Progenitor cell of endocrine pancreas (in vitro differentiated cells): ENCODE results near the gene GRP. TPM values are rescaled to one million over a fixed set of nuclear protein-coding genes. Genes with fewer than 3 reads are reported as not detected.

Source experiments
- DNase-seq: peaks from one replicate; pipeline ENCODE4 v3.0.0; 2021; ENCODE audit warnings: low spot score; ENCODE audit not compliant: unreplicated experiment
- H3K27ac Mint-ChIP-seq: 2 replicates; pipeline ENCODE4 v1.8.0; 2021; ENCODE audit warnings: mild to moderate bottlenecking, moderate library complexity, mixed read lengths
- H3K27me3 Mint-ChIP-seq: 2 replicates; pipeline ENCODE4 v1.8.0; 2021; ENCODE audit warnings: mixed read lengths
- H3K36me3 Mint-ChIP-seq: 2 replicates; pipeline ENCODE4 v1.8.0; 2022; ENCODE audit warnings: mixed read lengths; ENCODE audit not compliant: insufficient read depth
- H3K4me1 Mint-ChIP-seq: 2 replicates; pipeline ENCODE4 v1.8.0; 2021; ENCODE audit warnings: low read depth, mixed read lengths
- H3K4me3 Mint-ChIP-seq: 2 replicates; pipeline ENCODE4 v1.8.0; 2021; ENCODE audit warnings: low read depth, mild to moderate bottlenecking, moderate library complexity, mixed read lengths
- H3K9me3 Mint-ChIP-seq: 2 replicates; pipeline ENCODE4 v1.8.0; 2021; ENCODE audit warnings: low read depth, mixed read lengths
- CTCF ChIP-seq: fragments of 200-600 bp; sonication (generic); IDR thresholded peaks from one replicate; pipeline ENCODE4 v1.5.0; 2021; ENCODE audit warnings: antibody characterized with exemption, mild to moderate bottlenecking; ENCODE audit not compliant: unreplicated experiment
- total RNA-seq: library from RNA; stranded (reverse); gene quantifications from 2 replicates; pipeline ENCODE4 v1.2.1, GENCODE V29; 2021

Gene GRP
- total RNA-seq, 1 donor from 2014 or later = not detected

- Mint-ChIP-seq H3K27ac (no peak overlapping the region), H3K9me3 (no peaks in the 10 kb centered on the region), H3K27me3 (peaks cover 94% of the 10 kb centered on the region), H3K36me3 (no peaks in the 10 kb centered on the region), H3K4me3 (no peak overlapping the region), H3K4me1 (peaks cover 12% of the 10 kb centered on the region)
- TF ChIP-seq CTCF = no peak
- DNase-seq = no peak
Measured at GRCh38 chr18:59222341-59222740, 2.4 kb downstream of the GRP start.

GRCh38 chr18:59228351-59228750 is 8.4 kb downstream of the GRP start:
- TF ChIP-seq CTCF = no peak
- no peaks in the 10 kb centered on the region for H3K36me3 Mint-ChIP-seq
- no peaks in the 10 kb centered on the region for H3K4me1 Mint-ChIP-seq
- H3K9me3 Mint-ChIP-seq = no peaks in the 10 kb centered on the region
- H3K4me3 Mint-ChIP-seq = no peak overlapping the region
- H3K27ac Mint-ChIP-seq = no peak overlapping the region
- peaks cover 79% of the 10 kb centered on the region for H3K27me3 Mint-ChIP-seq
- DNase-seq = no peak

GRCh38 chr18:59229191-59229590 is 9.2 kb downstream of the GRP start:
- H3K4me3 Mint-ChIP-seq = no peak overlapping the region
- H3K9me3 Mint-ChIP-seq = no peaks in the 10 kb centered on the region
- no peak for TF ChIP-seq CTCF
- DNase-seq = no peak
- no peaks in the 10 kb centered on the region for H3K4me1 Mint-ChIP-seq
- no peak overlapping the region for H3K27ac Mint-ChIP-seq
- peaks cover 71% of the 10 kb centered on the region for H3K27me3 Mint-ChIP-seq
- no peaks in the 10 kb centered on the region for H3K36me3 Mint-ChIP-seq

- H3K36me3 Mint-ChIP-seq = no peaks in the 10 kb centered on the region
- no peak overlapping the region for H3K4me3 Mint-ChIP-seq
- TF ChIP-seq CTCF = no peak
- no peaks in the 10 kb centered on the region for H3K9me3 Mint-ChIP-seq
- H3K27ac Mint-ChIP-seq = no peak overlapping the region
- DNase-seq = no peak
- H3K27me3 Mint-ChIP-seq = peaks cover 64% of the 10 kb centered on the region
- no peaks in the 10 kb centered on the region for H3K4me1 Mint-ChIP-seq
Measured at GRCh38 chr18:59229701-59230443, 9.9 kb downstream of the GRP start.

- TF ChIP-seq CTCF = no peak
- H3K4me1 Mint-ChIP-seq = no peaks in the 10 kb centered on the region
- H3K4me3 Mint-ChIP-seq = no peak overlapping the region
- H3K36me3 Mint-ChIP-seq = no peaks in the 10 kb centered on the region
- peaks cover 55% of the 10 kb centered on the region for H3K27me3 Mint-ChIP-seq
- DNase-seq = no peak
- H3K27ac Mint-ChIP-seq = no peak overlapping the region
- H3K9me3 Mint-ChIP-seq = no peaks in the 10 kb centered on the region
Measured at GRCh38 chr18:59231114-59231513, 11.2 kb downstream of the GRP start.
